GM20000 (cell line): ENCODE results near the gene NCOR1.

Source experiments
- DNase-seq: peaks from one replicate; pipeline ENCODE4 v3.0.0; 2012; ENCODE audit warnings: low spot score
- CTCF ChIP-seq: IDR thresholded peaks from 2 replicates; pipeline ENCODE4 v1.5.1; 2012; ENCODE audit warnings: mild to moderate bottlenecking, control low read depth; ENCODE audit errors: extremely low read depth, missing control alignments

NCOR1 gene

GRCh38 chr17:16135461-16135860, 79.9 kb downstream of the NCOR1 start:
- DNase-seq = no peak
- no peak for TF ChIP-seq CTCF

GRCh38 chr17:16131593-16131992, 83.7 kb downstream of the NCOR1 start:
- no peak for TF ChIP-seq CTCF
- DNase-seq = no peak

- no peak for TF ChIP-seq CTCF
- no peak for DNase-seq
These were observed 85.7 kb downstream of the NCOR1 start for GRCh38 chr17:16129441-16130205.

GRCh38 chr17:16123531-16123930, 91.8 kb downstream of the NCOR1 start:
- TF ChIP-seq CTCF = no peak
- no peak for DNase-seq

- DNase-seq = no peak
- TF ChIP-seq CTCF = no peak
These were observed 92.5 kb downstream of the NCOR1 start for GRCh38 chr17:16122697-16123434.

- no peak for TF ChIP-seq CTCF
- DNase-seq = no peak
These were observed 93.4 kb downstream of the NCOR1 start for GRCh38 chr17:16121915-16122314.

GRCh38 chr17:16120937-16121336, 94.4 kb downstream of the NCOR1 start:
- no peak for DNase-seq
- TF ChIP-seq CTCF = no peak
